Measurements from ENCODE around the gene SSC5D. TPM values are rescaled to one million over a fixed set of nuclear protein-coding genes. Genes with fewer than 3 reads are reported as not detected.

The SSC5D gene
- total RNA-seq, 1 experiment from 2014 or later, result 1.0 TPM

GRCh38 chr19:55451965-55452748, 36.1 kb upstream of the SSC5D start:
- H3K4me3 ChIP-seq (ENCODE audit: low read length), result no peak overlapping the region
- H3K9me3 ChIP-seq (ENCODE audit: low read length), result no peaks in the 10 kb centered on the region
- peaks cover 6% of the 10 kb centered on the region for H3K36me3 ChIP-seq (ENCODE audit: insufficient read depth, low read length)
- H3K4me1 ChIP-seq (ENCODE audit: low read length), result no peaks in the 10 kb centered on the region
- no peak overlapping the region for H3K9ac ChIP-seq (ENCODE audit: low read length)
- H3K4me2 ChIP-seq (ENCODE audit: low read depth, low read length, poor library complexity, severe bottlenecking), result no peak overlapping the region
- peak; percentile 62 for DNase-seq
- H3K27ac ChIP-seq (ENCODE audit: low read length), result no peak overlapping the region
- no peaks in the 10 kb centered on the region; the same call in 1 of the 2 replicates for H4K20me1 ChIP-seq (ENCODE audit: insufficient read depth, low read depth, low read length)
- no peaks in the 10 kb centered on the region for H3K27me3 ChIP-seq (ENCODE audit: low read length)
- no peaks in the 10 kb centered on the region; the same call in 1 of the 2 replicates for H3K79me2 ChIP-seq (ENCODE audit: low read length)
- H2AFZ ChIP-seq (ENCODE audit: low read length), result no peak overlapping the region
- no peaks in the 10 kb centered on the region for H3K9me2 ChIP-seq (replicated peaks; ENCODE audit: insufficient read depth, low read length)

- no peaks in the 10 kb centered on the region for H3K27me3 ChIP-seq (ENCODE audit: low read length)
- H3K4me2 ChIP-seq (ENCODE audit: low read depth, low read length, poor library complexity, severe bottlenecking), result no peak overlapping the region
- no peaks in the 10 kb centered on the region; the same call in 1 of the 2 replicates for H4K20me1 ChIP-seq (ENCODE audit: insufficient read depth, low read depth, low read length)
- H3K9me3 ChIP-seq (ENCODE audit: low read length), result no peaks in the 10 kb centered on the region
- H3K9ac ChIP-seq (ENCODE audit: low read length), result no peak overlapping the region
- H3K36me3 ChIP-seq (ENCODE audit: insufficient read depth, low read length), result peaks cover 6% of the 10 kb centered on the region
- H3K27ac ChIP-seq (ENCODE audit: low read length), result no peak overlapping the region
- H3K4me1 ChIP-seq (ENCODE audit: low read length), result no peaks in the 10 kb centered on the region
- no peak overlapping the region for H2AFZ ChIP-seq (ENCODE audit: low read length)
- H3K79me2 ChIP-seq (ENCODE audit: low read length), result no peaks in the 10 kb centered on the region; the same call in 1 of the 2 replicates
- H3K9me2 ChIP-seq (replicated peaks; ENCODE audit: insufficient read depth, low read length), result no peaks in the 10 kb centered on the region
- no peak overlapping the region for H3K4me3 ChIP-seq (ENCODE audit: low read length)
- DNase-seq, result peak; percentile 88
Observed at GRCh38 chr19:55452749-55453346, 35.4 kb upstream of the SSC5D start.

- peaks cover 6% of the 10 kb centered on the region for H3K36me3 ChIP-seq (ENCODE audit: insufficient read depth, low read length)
- H2AFZ ChIP-seq (ENCODE audit: low read length), result no peak overlapping the region
- H3K4me1 ChIP-seq (ENCODE audit: low read length), result no peaks in the 10 kb centered on the region
- H3K79me2 ChIP-seq (ENCODE audit: low read length), result peaks cover 3% of the 10 kb centered on the region; the same call in 1 of the 2 replicates
- DNase-seq, result no peak
- no peak overlapping the region for H3K4me2 ChIP-seq (ENCODE audit: low read depth, low read length, poor library complexity, severe bottlenecking)
- H3K27me3 ChIP-seq (ENCODE audit: low read length), result no peaks in the 10 kb centered on the region
- H3K9me2 ChIP-seq (replicated peaks; ENCODE audit: insufficient read depth, low read length), result no peaks in the 10 kb centered on the region
- no peak overlapping the region for H3K4me3 ChIP-seq (ENCODE audit: low read length)
- no peak overlapping the region for H3K9ac ChIP-seq (ENCODE audit: low read length)
- no peak overlapping the region for H3K27ac ChIP-seq (ENCODE audit: low read length)
- H3K9me3 ChIP-seq (ENCODE audit: low read length), result no peaks in the 10 kb centered on the region
- H4K20me1 ChIP-seq (ENCODE audit: insufficient read depth, low read depth, low read length), result no peaks in the 10 kb centered on the region; the same call in 1 of the 2 replicates
Observed at GRCh38 chr19:55453511-55454260, 34.5 kb upstream of the SSC5D start.

GRCh38 chr19:55454787-55455243, 33.4 kb upstream of the SSC5D start:
- Histone ChIP-seq H3K9me3 (ENCODE audit: low read length) (no peaks in the 10 kb centered on the region), H3K4me2 (ENCODE audit: low read depth, low read length, poor library complexity, severe bottlenecking) (no peak overlapping the region), H4K20me1 (ENCODE audit: insufficient read depth, low read depth, low read length) (no peaks in the 10 kb centered on the region; the same call in 1 of the 2 replicates), H2AFZ (ENCODE audit: low read length) (no peak overlapping the region), H3K79me2 (ENCODE audit: low read length) (peaks cover 13% of the 10 kb centered on the region; the same call in 1 of the 2 replicates), H3K27me3 (ENCODE audit: low read length) (no peaks in the 10 kb centered on the region), H3K9me2 (replicated peaks; ENCODE audit: insufficient read depth, low read length) (no peaks in the 10 kb centered on the region), H3K9ac (ENCODE audit: low read length) (no peak overlapping the region), H3K4me3 (ENCODE audit: low read length) (no peak overlapping the region), H3K4me1 (ENCODE audit: low read length) (no peaks in the 10 kb centered on the region; the same call in 1 of the 2 replicates), H3K27ac (ENCODE audit: low read length) (no peak overlapping the region), H3K36me3 (ENCODE audit: insufficient read depth, low read length) (peaks cover 6% of the 10 kb centered on the region)
- DNase-seq, result peak; percentile 87

- H3K79me2 ChIP-seq (ENCODE audit: low read length), result peaks cover 22% of the 10 kb centered on the region
- H3K9me2 ChIP-seq (replicated peaks; ENCODE audit: insufficient read depth, low read length), result no peaks in the 10 kb centered on the region
- H4K20me1 ChIP-seq (ENCODE audit: insufficient read depth, low read depth, low read length), result no peaks in the 10 kb centered on the region; the same call in 1 of the 2 replicates
- no peak overlapping the region for H3K27ac ChIP-seq (ENCODE audit: low read length)
- DNase-seq, result no peak
- no peaks in the 10 kb centered on the region for H3K27me3 ChIP-seq (ENCODE audit: low read length)
- no peaks in the 10 kb centered on the region for H3K9me3 ChIP-seq (ENCODE audit: low read length)
- peaks cover 6% of the 10 kb centered on the region for H3K36me3 ChIP-seq (ENCODE audit: insufficient read depth, low read length)
- no peak overlapping the region for H3K4me2 ChIP-seq (ENCODE audit: low read depth, low read length, poor library complexity, severe bottlenecking)
- no peak overlapping the region for H3K9ac ChIP-seq (ENCODE audit: low read length)
- peaks cover 5% of the 10 kb centered on the region for H3K4me1 ChIP-seq (ENCODE audit: low read length)
- H3K4me3 ChIP-seq (ENCODE audit: low read length), result no peak overlapping the region
- H2AFZ ChIP-seq (ENCODE audit: low read length), result no peak overlapping the region
Observed at GRCh38 chr19:55455576-55456235, 32.5 kb upstream of the SSC5D start.

- Histone ChIP-seq H3K9me3 (ENCODE audit: low read length) (no peaks in the 10 kb centered on the region), H3K9me2 (replicated peaks; ENCODE audit: insufficient read depth, low read length) (no peaks in the 10 kb centered on the region), H3K27me3 (ENCODE audit: low read length) (no peaks in the 10 kb centered on the region), H3K9ac (ENCODE audit: low read length) (no peak overlapping the region), H2AFZ (ENCODE audit: low read length) (no peak overlapping the region), H3K4me2 (ENCODE audit: low read depth, low read length, poor library complexity, severe bottlenecking) (no peak overlapping the region), H3K4me3 (ENCODE audit: low read length) (no peak overlapping the region), H3K4me1 (ENCODE audit: low read length) (peaks cover 11% of the 10 kb centered on the region), H3K36me3 (ENCODE audit: insufficient read depth, low read length) (peaks cover 6% of the 10 kb centered on the region), H3K27ac (ENCODE audit: low read length) (no peak overlapping the region), H3K79me2 (ENCODE audit: low read length) (peaks cover 26% of the 10 kb centered on the region), H4K20me1 (ENCODE audit: insufficient read depth, low read depth, low read length) (no peaks in the 10 kb centered on the region; the same call in 1 of the 2 replicates)
- DNase-seq, result no peak
Observed at GRCh38 chr19:55456347-55456746, 31.9 kb upstream of the SSC5D start.

- Histone ChIP-seq H3K27me3 (ENCODE audit: low read length) (no peaks in the 10 kb centered on the region), H3K4me1 (ENCODE audit: low read length) (peaks cover 18% of the 10 kb centered on the region), H4K20me1 (ENCODE audit: insufficient read depth, low read depth, low read length) (no peaks in the 10 kb centered on the region; the same call in 1 of the 2 replicates), H3K9ac (ENCODE audit: low read length) (no peak overlapping the region), H3K27ac (ENCODE audit: low read length) (no peak overlapping the region), H3K36me3 (ENCODE audit: insufficient read depth, low read length) (peaks cover 5% of the 10 kb centered on the region), H3K9me2 (replicated peaks; ENCODE audit: insufficient read depth, low read length) (no peaks in the 10 kb centered on the region), H3K4me2 (ENCODE audit: low read depth, low read length, poor library complexity, severe bottlenecking) (no peak overlapping the region), H3K79me2 (ENCODE audit: low read length) (peaks cover 26% of the 10 kb centered on the region), H3K9me3 (ENCODE audit: low read length) (no peaks in the 10 kb centered on the region), H3K4me3 (ENCODE audit: low read length) (no peak overlapping the region), H2AFZ (ENCODE audit: low read length) (no peak overlapping the region)
- DNase-seq, result no peak
Observed at GRCh38 chr19:55457683-55458457, 30.4 kb upstream of the SSC5D start.
